Caco-2 (cell line): ENCODE data around the gene GGNBP2. TPM values are rescaled to one million over a fixed set of nuclear protein-coding genes. Genes with fewer than 3 reads are reported as not detected.
A peak's percentile ranks its signal among the peaks of the same experiment; 100 is the strongest.

Experiments used
- BruUV-seq: library from RNA; stranded (reverse); fragments of 400-500 nt; replicated peaks from 2 replicates; lab custom pipeline; 2021; lab: Mats Ljungman, UMichigan
- CTCF ChIA-PET: fragments of 300-600 bp; sonication (Branson Sonifier 250); formaldehyde crosslinking; loops from one replicate; lab custom pipeline; 2022; ENCODE audit warnings: antibody characterized with exemption; lab: Charles Lee
- POLR2A ChIA-PET: fragments of 300-600 bp; sonication (Branson Sonifier 250); formaldehyde crosslinking; loops from one replicate; lab custom pipeline; 2022; ENCODE audit warnings: antibody characterized with exemption; lab: Charles Lee
- DNase-seq, 2 experiments: peaks; one replicate each; pipeline versions ENCODE4 v3.0.0 to v3.0.0-alpha.2; 2020 to 2022
- H3K27me3 ChIP-seq: replicated peaks from 2 replicates; pipeline ENCODE4 v1.6.0; 2011; ENCODE audit warnings: low read length; ENCODE audit not compliant: control insufficient read depth, insufficient read depth
- H3K36me3 ChIP-seq: 2 replicates; pipeline ENCODE4 v1.5.1; 2011; ENCODE audit warnings: low read length; ENCODE audit not compliant: control insufficient read depth, insufficient read depth
- H3K4me1 ChIP-seq: fragments of 250-450 bp; sonication (Bioruptor Pico); 2 replicates; pipeline ENCODE4 v1.5.1; 2020; ENCODE audit warnings: mild to moderate bottlenecking
- H3K4me3 ChIP-seq: 2 replicates; pipeline ENCODE4 v1.5.1; 2011; ENCODE audit warnings: low read depth, mild to moderate bottlenecking, control low read depth, low read length
- H3K9me3 ChIP-seq: fragments of 250-450 bp; sonication (Bioruptor Pico); 2 replicates; pipeline ENCODE4 v1.5.1; 2020; ENCODE audit warnings: mild to moderate bottlenecking, moderate library complexity
- H3K27ac Mint-ChIP-seq: one replicate; pipeline ENCODE4 v1.8.0; 2022; ENCODE audit warnings: mixed read lengths; ENCODE audit not compliant: unreplicated experiment
- H3K27me3 Mint-ChIP-seq: one replicate; pipeline ENCODE4 v1.8.0; 2022; ENCODE audit warnings: mixed read lengths; ENCODE audit not compliant: insufficient read depth, unreplicated experiment
- H3K36me3 Mint-ChIP-seq: one replicate; pipeline ENCODE4 v1.8.0; 2022; ENCODE audit warnings: mild to moderate bottlenecking, mixed read lengths; ENCODE audit not compliant: insufficient read depth, unreplicated experiment
- H3K4me1 Mint-ChIP-seq: one replicate; pipeline ENCODE4 v1.8.0; 2022; ENCODE audit warnings: low read depth, mixed read lengths; ENCODE audit not compliant: unreplicated experiment
- H3K4me3 Mint-ChIP-seq: one replicate; pipeline ENCODE4 v1.8.0; 2022; ENCODE audit warnings: mild to moderate bottlenecking, moderate library complexity, mixed read lengths; ENCODE audit not compliant: unreplicated experiment
- H3K9me3 Mint-ChIP-seq: one replicate; pipeline ENCODE4 v1.8.0; 2022; ENCODE audit warnings: mixed read lengths; ENCODE audit not compliant: unreplicated experiment
- CTCF ChIP-seq, 2 experiments: fragments of 200-600 bp in 1 of 2; IDR thresholded peaks; 1 replicate in 1 of 2; 2 replicates in 1 of 2; pipeline versions ENCODE4 v1.5.1 to v1.8.0; 2011 to 2022; ENCODE audit warnings: antibody characterized with exemption in 1 of 2, control low read depth in 1 of 2, inconsistent platforms in 1 of 2, low read depth in 1 of 2, low read length in 1 of 2, mild to moderate bottlenecking in 1 of 2, moderate library complexity in 1 of 2; ENCODE audit not compliant: insufficient read depth in 1 of 2, severe bottlenecking in 1 of 2, unreplicated experiment in 1 of 2
- intact Hi-C: fragments of 100-400 bp; cut with micrococcal nuclease; formaldehyde crosslinking; loops from one replicate; pipeline ENCODE4 v1.10.0; 2022; ENCODE audit not compliant: unreplicated experiment
- total RNA-seq: library from RNA; stranded (reverse); gene quantifications from 2 replicates; pipeline ENCODE4 v1.2.3, GENCODE V29; 2022

GGNBP2 gene
- total RNA-seq, 1 experiment from 2014 or later: 91.3 TPM

- DNase-seq: peak; percentile 68 to 87
- Histone ChIP-seq H3K36me3 (peaks cover 6% of the 10 kb centered on the region), H3K9me3 (no peaks in the 10 kb centered on the region), H3K4me3 (peak overlapping the region; percentile 96), H3K4me1 (peaks cover 30% of the 10 kb centered on the region), H3K27me3 (no peaks in the 10 kb centered on the region)
- Mint-ChIP-seq H3K4me3 (peak overlapping the region; percentile 86), H3K9me3 (no peaks in the 10 kb centered on the region), H3K36me3 (peaks cover 70% of the 10 kb centered on the region), H3K27me3 (no peaks in the 10 kb centered on the region), H3K27ac (peak overlapping the region; percentile 91), H3K4me1 (peaks cover 35% of the 10 kb centered on the region)
- BruUV-seq: no TSS peak
- intact Hi-C loops: loop anchor here (1.0 to 5.0 kb wide), 2 partner anchors 8 to 46 kb away; partner anchors contain the start of gene MRM1
- POLR2A ChIA-PET: interaction anchor here (2.2 to 2.3 kb wide), 2 partner anchors 9 to 48 kb away, joined by 19 to 35 read pairs; partner anchors contain the start of genes GGNBP2 and MRM1
- TF ChIP-seq CTCF (IDR thresholded peaks at IDR 0.05; ENCODE audit: insufficient read depth in 1 of 2, low read depth in 1 of 2, low read length in 1 of 2, severe bottlenecking in 1 of 2, unreplicated experiment in 1 of 2): no peak
- CTCF ChIA-PET: interaction anchor here (0.6 to 2.7 kb wide), 3 partner anchors 9 to 646 kb away, joined by 4 to 30 read pairs (median 7); partner anchors contain the start of genes MRM1, MYO19 and PIGW
These were observed 48.1 kb downstream of the GGNBP2 start for GRCh38 chr17:36592716-36593321.

GRCh38 chr17:36593656-36594316, 49.1 kb downstream of the GGNBP2 start:
- peaks cover 30% of the 10 kb centered on the region for H3K4me1 ChIP-seq
- peak overlapping the region; percentile 91 for H3K27ac Mint-ChIP-seq
- H3K36me3 Mint-ChIP-seq: peaks cover 63% of the 10 kb centered on the region
- no peaks in the 10 kb centered on the region for H3K9me3 Mint-ChIP-seq
- H3K9me3 ChIP-seq: no peaks in the 10 kb centered on the region
- peak overlapping the region; percentile 86 for H3K4me3 Mint-ChIP-seq
- peak in 1 of 2 experiments; percentile 38 for DNase-seq
- H3K27me3 Mint-ChIP-seq: no peaks in the 10 kb centered on the region
- intact Hi-C loops: loop anchor here (5.0 kb wide), 1 partner anchor 46 kb away; no protein-coding TSS in a partner anchor
- BruUV-seq: TSS peak; percentile 26
- peaks cover 6% of the 10 kb centered on the region for H3K36me3 ChIP-seq
- POLR2A ChIA-PET: interaction anchor here (2.2 to 2.3 kb wide), 2 partner anchors 8 to 49 kb away, joined by 19 to 35 read pairs; partner anchors contain the start of genes GGNBP2 and MRM1
- H3K4me3 ChIP-seq: no peak overlapping the region
- peaks cover 35% of the 10 kb centered on the region for H3K4me1 Mint-ChIP-seq
- no peaks in the 10 kb centered on the region for H3K27me3 ChIP-seq
- TF ChIP-seq CTCF (IDR thresholded peaks at IDR 0.05; ENCODE audit: insufficient read depth in 1 of 2, low read depth in 1 of 2, low read length in 1 of 2, severe bottlenecking in 1 of 2, unreplicated experiment in 1 of 2): no peak
- CTCF ChIA-PET: interaction anchor here (1.7 to 2.7 kb wide), 2 partner anchors 8 to 59 kb away, joined by 7 to 30 read pairs; partner anchors contain the start of genes MRM1, MYO19 and PIGW
